Measurements from ENCODE around the gene KLF16. TPM values are rescaled to one million over a fixed set of nuclear protein-coding genes. Genes with fewer than 3 reads are reported as not detected.

The KLF16 gene
- total RNA-seq, 4 donors from 2014 or later = 4.0 to 19.5 (median 6.7) TPM

- TF ChIP-seq CTCF (IDR thresholded peaks at IDR 0.05) = no peak
- ATAC-seq (ENCODE audit: low FRiP score) = no peak
These were observed 22.0 kb downstream of the KLF16 start for GRCh38 chr19:1841209-1841924.

GRCh38 chr19:1840541-1841115 lies 22.8 kb downstream of the KLF16 start:
- no peak for TF ChIP-seq CTCF (IDR thresholded peaks at IDR 0.05)
- ATAC-seq (ENCODE audit: low FRiP score) (no peak), DNase-seq (ENCODE audit: low spot score) (no peak)

More at GRCh38 chr19:1841209-1841924, 22.0 kb downstream of the KLF16 start:
- no peak for DNase-seq (ENCODE audit: low spot score)

GRCh38 chr19:1839658-1840540 lies 23.5 kb downstream of the KLF16 start:
- TF ChIP-seq CTCF (IDR thresholded peaks at IDR 0.05) = no peak
- no peak for DNase-seq (ENCODE audit: low spot score)
- no peak for ATAC-seq (ENCODE audit: low FRiP score)

- peak in 2 of 3 donors; percentile 35 to 52 for TF ChIP-seq CTCF (IDR thresholded peaks at IDR 0.05)
- DNase-seq (ENCODE audit: low spot score) = no peak
- no peak for ATAC-seq (ENCODE audit: low FRiP score)
These were observed 25.7 kb downstream of the KLF16 start for GRCh38 chr19:1837625-1838105.

GRCh38 chr19:1837222-1837565 lies 26.2 kb downstream of the KLF16 start:
- no peak for TF ChIP-seq CTCF (IDR thresholded peaks at IDR 0.05)
- DNase-seq (ENCODE audit: low spot score) (no peak), ATAC-seq (ENCODE audit: low FRiP score) (no peak)

- TF ChIP-seq CTCF (IDR thresholded peaks at IDR 0.05) = no peak
- ATAC-seq (ENCODE audit: low FRiP score) (no peak), DNase-seq (ENCODE audit: low spot score) (no peak)
These were observed 26.7 kb downstream of the KLF16 start for GRCh38 chr19:1836458-1837221.

Data from omental fat pad (tissue), 4 donors.